GM19240 (cell line): Measurements from ENCODE around the gene ITPRIP.
A peak's percentile ranks its signal among the peaks of the same experiment; 100 is the strongest.

Experiments
- DNase-seq: peaks from one replicate; pipeline ENCODE4 v3.0.0; 2011; ENCODE audit warnings: low spot score; ENCODE audit not compliant: insufficient read length

ITPRIP gene, protein sequence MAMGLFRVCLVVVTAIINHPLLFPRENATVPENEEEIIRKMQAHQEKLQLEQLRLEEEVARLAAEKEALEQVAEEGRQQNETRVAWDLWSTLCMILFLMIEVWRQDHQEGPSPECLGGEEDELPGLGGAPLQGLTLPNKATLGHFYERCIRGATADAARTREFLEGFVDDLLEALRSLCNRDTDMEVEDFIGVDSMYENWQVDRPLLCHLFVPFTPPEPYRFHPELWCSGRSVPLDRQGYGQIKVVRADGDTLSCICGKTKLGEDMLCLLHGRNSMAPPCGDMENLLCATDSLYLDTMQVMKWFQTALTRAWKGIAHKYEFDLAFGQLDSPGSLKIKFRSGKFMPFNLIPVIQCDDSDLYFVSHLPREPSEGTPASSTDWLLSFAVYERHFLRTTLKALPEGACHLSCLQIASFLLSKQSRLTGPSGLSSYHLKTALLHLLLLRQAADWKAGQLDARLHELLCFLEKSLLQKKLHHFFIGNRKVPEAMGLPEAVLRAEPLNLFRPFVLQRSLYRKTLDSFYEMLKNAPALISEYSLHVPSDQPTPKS

DNA sequence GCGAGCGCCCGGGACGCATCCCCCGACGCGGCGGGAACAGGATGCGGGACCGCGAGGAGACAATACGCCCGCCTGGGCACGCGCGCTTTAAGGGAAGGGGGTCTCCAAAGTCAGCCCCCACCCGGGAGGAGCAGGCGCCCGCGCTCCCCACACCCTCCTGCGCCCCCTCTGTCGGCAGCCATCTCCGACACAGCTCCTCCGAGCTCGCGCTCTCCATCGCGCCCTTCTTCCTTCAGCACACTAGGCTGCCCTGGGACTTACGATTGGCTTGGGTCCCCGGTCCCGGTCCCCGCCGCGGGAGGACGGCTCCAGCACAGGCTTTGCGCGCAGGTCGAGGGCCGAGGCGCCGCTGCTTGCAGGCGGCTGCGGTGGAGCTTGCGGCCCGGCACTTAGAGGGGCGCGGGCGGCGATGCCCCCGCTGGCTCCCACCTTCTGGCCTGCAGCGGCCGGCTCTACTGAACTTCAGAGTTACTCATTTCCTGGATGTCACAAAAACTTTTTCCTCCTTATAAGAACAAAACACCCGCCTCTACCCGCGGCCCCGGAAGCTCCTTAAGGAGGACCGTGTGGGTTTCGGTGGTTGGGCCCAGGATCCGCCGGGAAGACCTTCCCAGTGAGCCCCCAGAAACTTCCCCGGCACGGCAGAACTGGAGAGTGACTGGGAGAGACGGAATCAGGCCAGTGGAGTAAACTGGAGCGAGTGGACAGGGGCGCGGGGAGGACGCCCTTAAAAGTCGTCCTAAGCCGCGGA is at the start of gene ITPRIP:
Gene ITPRIP (minus strand): TSS at position 481 of the 751 bp plus-strand sequence. CDS start 22,414 bp downstream, outside the sequence.
- no peak for DNase-seq

DNA sequence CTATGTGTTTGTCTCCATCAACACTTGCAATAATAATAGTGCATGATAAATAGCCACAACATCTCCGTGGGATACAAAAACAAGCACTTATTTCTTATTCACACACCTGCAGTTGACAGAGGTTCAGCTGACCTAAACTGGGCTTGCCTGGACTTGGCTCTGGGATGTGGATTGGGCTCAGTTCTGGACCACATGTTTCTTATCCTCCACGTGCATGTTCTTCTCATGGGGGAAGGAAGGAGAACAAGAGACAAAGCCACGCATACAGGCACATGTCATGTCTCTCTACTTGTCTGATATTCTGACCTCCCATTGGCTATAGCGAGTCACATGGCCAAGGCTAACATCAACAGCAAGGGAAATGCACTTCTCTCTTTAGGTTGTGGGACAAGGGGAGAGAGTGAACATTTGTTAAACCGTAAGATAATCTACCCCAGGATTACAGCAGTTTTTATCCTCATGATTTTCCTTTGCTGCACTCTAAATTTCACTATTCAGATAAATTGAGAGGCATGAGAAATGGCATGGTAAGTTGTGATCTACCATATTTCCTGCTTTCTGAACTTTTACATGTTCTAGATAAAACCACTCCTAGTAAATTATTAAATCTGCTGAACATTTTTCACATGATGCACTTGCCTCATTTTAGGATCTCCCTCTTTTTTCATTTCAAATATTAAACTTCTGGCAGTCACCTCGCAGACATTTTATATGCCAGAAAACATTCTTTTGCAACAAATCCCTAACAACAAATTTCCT is 49.0 kb upstream of the ITPRIP start:
- no peak for DNase-seq

DNA sequence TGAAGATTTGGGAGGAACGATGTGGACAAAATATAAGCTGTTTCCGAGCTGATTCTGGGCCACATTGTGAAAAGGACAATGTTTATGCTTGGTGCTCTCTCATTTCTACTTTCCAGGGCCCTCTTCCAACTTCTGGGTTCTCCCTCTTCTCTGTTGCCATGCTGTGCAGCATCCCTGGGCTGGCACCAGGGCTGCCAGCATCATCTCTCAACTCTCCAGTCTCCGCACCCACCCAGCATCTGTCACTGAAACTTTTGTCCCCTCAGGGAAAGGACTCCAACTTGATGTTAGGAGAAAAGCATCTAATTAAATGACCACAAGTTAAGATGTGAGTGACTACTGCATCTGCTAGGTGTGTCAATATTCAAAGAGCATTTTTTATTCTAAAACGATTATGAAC is 42.1 kb upstream of the ITPRIP start:
- no peak for DNase-seq

- no peak for DNase-seq
Measured at GRCh38 chr10:104376784-104377300, 38.6 kb upstream of the ITPRIP start.

DNA sequence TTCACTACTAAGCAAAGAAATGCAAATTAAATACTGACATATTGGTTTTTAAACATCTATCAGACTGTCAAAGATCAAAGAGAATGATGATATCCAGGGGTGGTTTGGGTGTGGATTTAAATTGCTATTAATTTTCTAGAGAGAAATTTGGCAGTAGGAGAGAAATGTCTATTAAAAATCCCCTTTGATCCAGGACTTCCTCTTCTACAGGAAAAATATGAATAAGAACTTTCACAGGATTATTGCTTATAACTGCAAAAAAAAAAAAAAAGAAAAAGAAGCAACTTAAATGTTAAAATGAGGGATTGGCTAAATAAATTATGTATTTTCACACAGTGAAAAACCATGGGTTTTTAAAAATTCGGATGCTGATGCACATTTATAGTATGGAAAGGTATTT is 36.3 kb upstream of the ITPRIP start:
- DNase-seq: no peak

DNA sequence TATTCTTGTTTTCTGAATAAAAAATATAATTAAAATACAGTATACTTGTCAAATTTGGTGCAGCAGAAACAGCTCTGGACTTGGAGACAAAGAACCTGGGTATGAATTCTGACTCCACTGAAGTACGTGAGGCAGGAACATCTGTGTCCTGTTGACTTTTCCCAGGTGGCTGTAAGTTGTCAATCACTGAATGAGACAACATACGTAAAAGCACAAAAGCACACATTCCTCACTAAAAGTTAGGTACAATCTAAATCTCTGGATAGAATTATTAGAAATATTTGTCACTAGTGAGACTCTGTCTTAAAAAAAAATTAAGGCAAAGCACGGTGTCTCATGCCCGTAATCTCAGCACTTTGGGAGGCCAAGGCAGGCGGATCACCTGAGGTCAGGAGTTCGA is 33.5 kb upstream of the ITPRIP start:
- DNase-seq: no peak

DNA sequence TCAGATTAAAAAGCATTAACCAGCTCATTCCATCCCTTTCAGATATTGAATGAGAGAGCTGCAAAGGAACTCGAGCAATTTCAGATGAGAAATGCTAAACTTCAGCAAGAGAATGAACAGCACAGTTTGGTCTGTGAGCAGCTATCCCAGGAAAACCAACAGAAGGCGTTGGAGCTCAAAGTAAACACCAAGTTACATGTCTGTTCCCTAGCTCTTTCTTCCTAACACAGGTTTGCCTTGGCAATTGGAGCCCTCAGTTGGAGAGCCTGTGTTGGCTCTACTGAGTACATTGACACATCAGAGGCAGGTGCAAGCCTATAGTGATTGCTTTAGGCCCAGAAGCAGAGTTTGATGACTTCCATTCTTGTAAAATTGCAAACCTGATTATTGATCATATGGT is 30.1 kb upstream of the ITPRIP start:
- no peak for DNase-seq

GRCh38 chr10:104367904-104368303 is 29.6 kb upstream of the ITPRIP start:
- DNase-seq: no peak

GRCh38 chr10:104359811-104360210 is 21.5 kb upstream of the ITPRIP start:
- DNase-seq: no peak

DNA sequence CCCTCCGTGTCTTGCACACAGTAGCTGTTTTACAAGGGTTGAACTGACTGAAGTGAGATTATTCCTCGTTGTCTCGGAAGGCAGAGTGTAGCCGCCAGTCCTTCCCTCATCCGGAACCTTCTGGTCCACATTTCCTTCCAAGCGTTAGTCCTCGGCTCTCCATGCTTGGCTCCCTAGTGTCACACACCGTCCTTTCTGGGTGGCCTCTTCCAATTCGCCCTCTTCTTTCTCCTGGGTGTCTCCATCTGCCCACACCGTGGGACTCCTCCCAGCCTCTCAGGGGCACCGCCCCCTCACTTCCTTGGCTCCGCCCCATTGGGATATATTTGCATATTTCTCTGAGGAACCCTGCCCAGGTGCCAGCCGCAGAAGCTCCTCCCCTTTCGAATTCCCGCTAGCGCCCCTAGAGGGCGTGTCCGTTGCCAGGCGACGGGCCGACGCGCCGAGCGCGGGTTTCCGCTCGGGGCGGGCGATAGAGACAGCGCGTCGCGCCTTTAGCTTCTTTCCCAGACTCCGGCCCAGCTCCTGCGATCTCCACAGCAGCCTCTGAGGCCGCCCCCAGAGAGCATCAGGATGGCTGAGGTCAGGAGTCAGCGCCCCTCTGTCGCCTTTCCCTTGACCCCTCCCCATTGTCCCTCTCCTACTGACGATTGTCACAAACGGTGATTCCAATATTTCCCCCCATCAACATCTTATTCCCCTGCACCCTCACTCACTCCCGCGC is 15.2 kb upstream of the ITPRIP start, which contains the start of gene CFAP58:
Gene CFAP58 (plus strand): TSS at position 509 of the 724 bp plus-strand sequence. CDS start 65 bp downstream, at position 574.
- peak; percentile 35 for DNase-seq

DNA sequence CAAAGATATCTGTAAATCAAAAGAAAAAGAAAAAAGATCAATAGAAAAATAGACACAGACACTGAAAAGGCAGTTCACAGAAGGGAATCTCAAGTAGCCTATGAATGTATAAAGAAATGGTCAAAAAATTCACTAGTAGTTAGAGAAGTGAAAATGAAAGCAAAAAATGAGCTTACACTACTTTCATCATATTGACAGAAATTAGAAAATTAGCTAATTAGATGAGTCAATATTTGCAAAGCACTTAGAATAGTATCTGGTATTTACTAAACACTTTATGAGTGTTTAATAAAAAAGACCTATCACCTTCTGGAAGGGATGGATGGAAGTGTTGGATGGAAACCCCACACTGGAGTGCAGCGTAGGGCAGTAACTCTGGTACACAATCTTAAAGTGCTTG is 13.7 kb upstream of the ITPRIP start:
- no peak for DNase-seq

DNA sequence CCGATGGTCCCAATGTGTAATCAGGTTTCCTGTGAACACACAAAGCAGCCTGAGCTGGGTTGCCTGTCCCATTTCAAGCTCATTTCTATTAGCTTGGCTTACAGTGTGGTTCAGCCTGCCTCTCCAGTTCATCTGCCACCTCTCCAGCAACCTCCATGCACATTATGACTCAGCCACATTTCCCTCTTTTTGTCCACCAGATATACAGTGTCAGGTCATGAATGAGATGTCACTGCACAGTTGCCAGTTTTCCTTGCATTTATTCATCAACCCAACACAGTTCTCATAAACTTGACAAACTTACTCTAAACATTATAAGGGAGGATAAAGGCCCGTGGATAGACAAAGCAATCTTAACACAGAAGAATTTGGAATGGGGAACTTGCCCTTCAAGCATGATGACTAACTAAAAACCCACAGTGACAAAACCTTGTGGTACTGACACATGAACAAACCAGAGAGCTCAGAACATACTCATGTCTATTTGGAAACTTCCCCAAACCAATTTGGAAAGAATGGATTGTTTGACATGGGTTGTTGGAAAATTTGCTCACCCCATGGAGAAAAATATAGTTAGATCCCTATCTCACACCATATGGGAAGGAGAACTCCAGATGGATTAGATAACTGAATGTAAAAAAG is 12.9 kb upstream of the ITPRIP start:
- no peak for DNase-seq

- DNase-seq: no peak
Measured at GRCh38 chr10:104350127-104350635, 11.9 kb upstream of the ITPRIP start.

DNA sequence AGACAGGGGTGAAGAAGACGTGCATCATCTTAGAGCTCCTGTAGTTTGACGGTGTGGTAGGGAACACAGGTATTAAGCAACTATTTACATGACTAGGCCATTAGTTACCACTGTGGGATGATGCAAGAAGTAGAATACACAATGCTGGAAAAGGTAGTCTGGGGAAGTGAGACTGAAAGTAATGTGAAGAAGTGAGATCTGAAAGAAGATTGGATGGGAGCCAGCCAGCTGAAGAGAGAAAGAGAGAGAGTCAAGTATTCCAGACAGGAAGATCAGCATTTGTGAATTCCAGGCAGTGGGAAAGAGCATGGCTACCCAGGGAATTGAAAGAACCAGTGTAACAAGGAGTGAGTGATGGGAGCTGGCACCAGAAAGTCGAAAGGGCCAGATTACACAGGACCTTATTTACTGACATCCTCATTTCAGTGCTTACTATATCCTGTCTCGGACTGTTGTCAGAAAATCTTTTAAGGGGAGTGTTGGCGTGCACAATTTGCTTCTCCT is 11.4 kb upstream of the ITPRIP start:
- DNase-seq: no peak

- DNase-seq: no peak
Measured at GRCh38 chr10:104348601-104349000, 10.3 kb upstream of the ITPRIP start.

GRCh38 chr10:104347295-104348045 is 9.2 kb upstream of the ITPRIP start:
- DNase-seq: no peak

DNA sequence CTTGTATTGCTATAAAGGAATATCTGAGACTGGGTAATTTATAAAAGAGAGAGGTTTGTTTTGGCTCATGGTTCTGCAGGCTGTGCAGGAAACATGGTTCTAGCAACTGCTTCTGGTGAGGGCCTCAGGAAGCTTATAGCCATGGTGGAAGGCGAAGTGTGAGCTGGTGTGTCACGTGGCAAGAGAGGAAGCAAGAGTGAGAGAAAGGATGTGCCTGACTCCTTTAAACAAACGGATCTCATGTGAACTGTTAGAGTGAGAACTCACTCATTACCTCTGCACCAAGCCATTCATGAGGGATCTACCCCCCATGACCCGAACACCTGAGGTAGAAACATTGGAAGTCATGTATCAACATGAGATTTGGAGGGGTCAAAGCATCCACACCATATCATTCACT is 7.7 kb upstream of the ITPRIP start:
- DNase-seq: no peak

GRCh38 chr10:104345515-104345914 is 7.2 kb upstream of the ITPRIP start:
- no peak for DNase-seq

- DNase-seq: no peak
Measured at GRCh38 chr10:104344219-104344618, 6.0 kb upstream of the ITPRIP start.
